ENCODE results near the gene SLC7A5. TPM values are rescaled to one million over a fixed set of nuclear protein-coding genes. Genes with fewer than 3 reads are reported as not detected.

SLC7A5 gene
- total and polyA plus RNA-seq, 2 donors (not counting 3 experiments of a cell fraction or from before 2014, with no cell fraction given), result 14.1 to 29.2 TPM

DNA sequence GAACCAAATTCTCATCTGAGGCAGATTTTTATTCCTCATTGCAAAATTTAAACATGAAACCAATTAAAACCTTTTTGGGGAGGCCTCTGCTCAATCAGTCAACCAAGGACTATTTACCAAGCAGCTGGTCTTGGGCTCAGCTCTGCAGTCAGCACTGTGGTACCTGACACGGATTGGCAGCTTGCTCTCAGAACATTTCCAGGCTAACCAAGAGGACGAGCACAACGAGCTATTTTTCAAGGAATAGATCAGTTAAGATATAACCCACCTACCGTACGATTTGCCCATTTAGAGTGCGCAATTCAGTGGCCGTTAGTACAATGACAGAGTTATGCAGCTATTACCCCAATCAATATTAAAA is 77.1 kb downstream of the SLC7A5 start:
- H3K27ac ChIP-seq (ENCODE audit: insufficient read depth, low read depth, low read length), result no peak overlapping the region
- no peaks in the 10 kb centered on the region for H3K9me3 ChIP-seq (replicated peaks; ENCODE audit: control insufficient read depth, insufficient read depth, low read length)
- BruUV-seq (replicated peaks), result no TSS peak
- H3K9me1 ChIP-seq (replicated peaks; ENCODE audit: control insufficient read depth, extremely low read depth, insufficient read depth, low read length), result no peaks in the 10 kb centered on the region
- dilution Hi-C loops (cut with MboI; ENCODE audit: extremely low pct_ligation_motif_present, low sequenced_read_pairs), result no loop called here
- ChIA-PET CTCF (interaction anchor here (1.1 to 2.8 kb wide), 4 partner anchors 11 to 79 kb away, joined by 3 to 15 read pairs (median 7); no protein-coding TSS in a partner anchor), POLR2A (no interaction called here)
- no peaks in the 10 kb centered on the region for H3K79me2 ChIP-seq (ENCODE audit: control insufficient read depth, insufficient read depth, low read length)
- no peak overlapping the region for H2AFZ ChIP-seq (ENCODE audit: low read depth, low read length)
- TF ChIP-seq POLR2AphosphoS5 (IDR thresholded peaks at IDR 0.05; ENCODE audit: insufficient read depth, low read depth, low read length) (no peak), POLR2A (IDR thresholded peaks at IDR 0.05; ENCODE audit: low read depth, low read length) (no peak), CTCF (IDR thresholded peaks at IDR 0.05; ENCODE audit: extremely low read depth in 1 of 2, insufficient read depth in 1 of 2, low read depth in 1 of 2, low read length in 2 of 2) (no peak), FOS (IDR thresholded peaks at IDR 0.05; ENCODE audit: borderline replicate concordance, insufficient read depth, low read length) (no peak), MYC (IDR thresholded peaks at IDR 0.05; ENCODE audit: low read depth, low read length) (no peak), GATA2 (IDR thresholded peaks at IDR 0.05; ENCODE audit: insufficient read depth, insufficient read length, low read depth, low read length) (no peak), JUN (IDR thresholded peaks at IDR 0.05; ENCODE audit: borderline replicate concordance, insufficient read depth, insufficient read length, low read depth) (no peak), EZH2 (IDR thresholded peaks at IDR 0.05; ENCODE audit: borderline replicate concordance, low read depth, low read length, severe bottlenecking) (no peak)
- TF ChIP-seq, protein P1, sequence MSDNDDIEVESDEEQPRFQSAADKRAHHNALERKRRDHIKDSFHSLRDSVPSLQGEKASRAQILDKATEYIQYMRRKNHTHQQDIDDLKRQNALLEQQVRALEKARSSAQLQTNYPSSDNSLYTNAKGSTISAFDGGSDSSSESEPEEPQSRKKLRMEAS (IDR thresholded peaks at IDR 0.05; ENCODE audit: insufficient read depth, insufficient read length), result no peak
- H3K4me3 ChIP-seq (replicated peaks in 1 of 3; ENCODE audit: insufficient read depth in 1 of 3, low read depth in 1 of 3, low read length in 3 of 3), result no peak overlapping the region
- H3K9ac ChIP-seq (replicated peaks; ENCODE audit: extremely low read depth, insufficient read depth, low read length), result no peak overlapping the region
- peaks cover 0 to 2% of the 10 kb centered on the region in 2 experiments for H3K27me3 ChIP-seq (ENCODE audit: control insufficient read depth in 2 of 2, insufficient read depth in 2 of 2, low read length in 2 of 2)
- DNase-seq (ENCODE audit: low read depth, low spot score) (no peak), FAIRE-seq (no peak)
- no peaks in the 10 kb centered on the region for H3K4me1 ChIP-seq (ENCODE audit: control insufficient read depth, extremely low read depth, insufficient read depth, low read length)
- intact Hi-C loops (cut with micrococcal nuclease), result no loop called here
- no peaks in the 10 kb centered on the region for H3K36me3 ChIP-seq (ENCODE audit: control insufficient read depth in 2 of 2, extremely low read depth in 1 of 2, insufficient read depth in 2 of 2, low read length in 2 of 2)
- H3K4me2 ChIP-seq (ENCODE audit: insufficient read depth, low read length), result no peak overlapping the region
- no peaks in the 10 kb centered on the region for H4K20me1 ChIP-seq (replicated peaks; ENCODE audit: control insufficient read depth, extremely low read depth, insufficient read depth, low read length)
